Suprapubic skin (tissue), 3 donors: ENCODE results near the gene ERCC5.

ENCODE experiments used
- POLR2A ChIP-seq, 2 donors: fragments of 450-650 bp; IDR thresholded peaks; one replicate each; pipeline ENCODE4 v1.6.1; 2017; ENCODE audit warnings: antibody characterized with exemption in 2 of 2, mild to moderate bottlenecking in 2 of 2, moderate library complexity in 2 of 2
- TF ChIP-seq, protein P1 (sequence below), 2 donors: fragments of 200-600 bp in 1 of 2; fragments of 450-650 bp in 1 of 2; sonication (generic) in 1 of 2; IDR thresholded peaks; one replicate each; pipeline ENCODE4 v1.5.1; 2016 to 2019; ENCODE audit warnings: antibody characterized with exemption in 2 of 2, mild to moderate bottlenecking in 1 of 2, moderate library complexity in 1 of 2

GRCh38 chr13:102815788-102816187, 30.0 kb upstream of the ERCC5 start:
- TF ChIP-seq, protein P1, sequence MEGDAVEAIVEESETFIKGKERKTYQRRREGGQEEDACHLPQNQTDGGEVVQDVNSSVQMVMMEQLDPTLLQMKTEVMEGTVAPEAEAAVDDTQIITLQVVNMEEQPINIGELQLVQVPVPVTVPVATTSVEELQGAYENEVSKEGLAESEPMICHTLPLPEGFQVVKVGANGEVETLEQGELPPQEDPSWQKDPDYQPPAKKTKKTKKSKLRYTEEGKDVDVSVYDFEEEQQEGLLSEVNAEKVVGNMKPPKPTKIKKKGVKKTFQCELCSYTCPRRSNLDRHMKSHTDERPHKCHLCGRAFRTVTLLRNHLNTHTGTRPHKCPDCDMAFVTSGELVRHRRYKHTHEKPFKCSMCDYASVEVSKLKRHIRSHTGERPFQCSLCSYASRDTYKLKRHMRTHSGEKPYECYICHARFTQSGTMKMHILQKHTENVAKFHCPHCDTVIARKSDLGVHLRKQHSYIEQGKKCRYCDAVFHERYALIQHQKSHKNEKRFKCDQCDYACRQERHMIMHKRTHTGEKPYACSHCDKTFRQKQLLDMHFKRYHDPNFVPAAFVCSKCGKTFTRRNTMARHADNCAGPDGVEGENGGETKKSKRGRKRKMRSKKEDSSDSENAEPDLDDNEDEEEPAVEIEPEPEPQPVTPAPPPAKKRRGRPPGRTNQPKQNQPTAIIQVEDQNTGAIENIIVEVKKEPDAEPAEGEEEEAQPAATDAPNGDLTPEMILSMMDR (IDR thresholded peaks at IDR 0.05): no peak
- TF ChIP-seq POLR2A (IDR thresholded peaks at IDR 0.05): no peak
